HepG2 (cell line): ENCODE measurements around the gene SSTR5. TPM values are rescaled to one million over a fixed set of nuclear protein-coding genes. Genes with fewer than 3 reads are reported as not detected.
A peak's percentile ranks its signal among the peaks of the same experiment; 100 is the strongest.

ENCODE experiments used
- AHDC1 ChIP-seq: sonication (generic); formaldehyde crosslinking; IDR thresholded peaks from 2 replicates; pipeline ENCODE4 v1.5.1; 2020; ENCODE audit warnings: mild to moderate bottlenecking, missing genetic modification reagents, borderline replicate concordance
- BHLHE40 ChIP-seq: IDR thresholded peaks from 2 replicates; pipeline ENCODE4 v1.6.1; 2011; ENCODE audit warnings: low read length, improper control_type of control experiment
- CBX2 ChIP-seq, 2 experiments: fragments of 200-600 bp in 1 of 2; sonication (generic); formaldehyde crosslinking in 1 of 2; IDR thresholded peaks; 2 replicates each; pipeline versions ENCODE4 v1.7.0 to v1.8.1; 2018 to 2022; ENCODE audit warnings: low read depth in 2 of 2, low read length in 1 of 2, mild to moderate bottlenecking in 1 of 2, missing genetic modification reagents in 1 of 2
- HIVEP1 ChIP-seq: sonication (generic); formaldehyde crosslinking; IDR thresholded peaks from 2 replicates; pipeline ENCODE4 v1.4.0; 2020; ENCODE audit warnings: mild to moderate bottlenecking, missing genetic modification reagents
- POGZ ChIP-seq: sonication (generic); formaldehyde crosslinking; IDR thresholded peaks from 2 replicates; pipeline ENCODE4 v1.4.0; 2020; ENCODE audit warnings: mild to moderate bottlenecking, missing genetic modification reagents
- PRPF4 ChIP-seq: fragments of 200-400 bp; formaldehyde crosslinking; IDR thresholded peaks from 2 replicates; pipeline ENCODE4 v1.6.1; 2016; ENCODE audit warnings: low read length, low read depth; ENCODE audit not compliant: poor library complexity, severe bottlenecking
- SMAD3 ChIP-seq: sonication (generic); formaldehyde crosslinking; IDR thresholded peaks from 2 replicates; pipeline ENCODE4 v1.4.0; 2020; ENCODE audit warnings: missing genetic modification reagents
- SMYD3 ChIP-seq: sonication (generic); formaldehyde crosslinking; IDR thresholded peaks from 2 replicates; pipeline ENCODE4 v1.8.1; 2023; ENCODE audit warnings: mild to moderate bottlenecking, missing genetic modification reagents
- SNAPC2 ChIP-seq: sonication (generic); formaldehyde crosslinking; IDR thresholded peaks from 2 replicates; pipeline ENCODE4 v1.8.1; 2022; ENCODE audit warnings: mild to moderate bottlenecking, missing genetic modification reagents
- SRSF4 ChIP-seq: fragments of 200-400 bp; formaldehyde crosslinking; IDR thresholded peaks from one replicate; pipeline ENCODE4 v1.6.1; 2018; ENCODE audit warnings: mild to moderate bottlenecking, low read depth, low read length, moderate library complexity; ENCODE audit not compliant: poor library complexity, severe bottlenecking
- THAP11 ChIP-seq: IDR thresholded peaks from 2 replicates; pipeline ENCODE4 v1.6.1; 2016; ENCODE audit warnings: missing biosample characterization, missing genetic modification reagents
- TIGD3 ChIP-seq: sonication (generic); formaldehyde crosslinking; IDR thresholded peaks from 2 replicates; pipeline ENCODE4 v1.5.1; 2020; ENCODE audit warnings: mild to moderate bottlenecking, missing genetic modification reagents, borderline replicate concordance
- ZNF121 ChIP-seq: sonication (generic); formaldehyde crosslinking; IDR thresholded peaks from 2 replicates; pipeline ENCODE4 v1.5.0; 2020; ENCODE audit warnings: mild to moderate bottlenecking, missing genetic modification reagents
- ZNF362 ChIP-seq: sonication (generic); formaldehyde crosslinking; IDR thresholded peaks from 2 replicates; pipeline ENCODE4 v1.4.0; 2020; ENCODE audit warnings: missing genetic modification reagents, mild to moderate bottlenecking, borderline replicate concordance
- ZNF749 ChIP-seq: sonication (generic); formaldehyde crosslinking; IDR thresholded peaks from 2 replicates; pipeline ENCODE4 v1.8.0; 2022; ENCODE audit warnings: mild to moderate bottlenecking, missing genetic modification reagents, moderate library complexity, borderline replicate concordance
- polyA plus RNA-seq, 8 experiments: library from polyadenylated mRNA; depleted of rRNA in 3 of 8; stranded (reverse) in 7 of 8; unstranded in 1 of 8; fragments of >200 nt; fragmentation: Illumina TruSeq in 4 of 8; extraction: Trizol in 4 of 8; gene quantifications; 2 replicates each; pipeline versions ENCODE4 v1.2.1 to v1.2.3, GENCODE V29; 2011 to 2016; ENCODE audit warnings: low read depth in 4 of 8, missing spikeins in 1 of 8, mixed read lengths in 1 of 8; ENCODE audit not compliant: insufficient read depth in 1 of 8
- total RNA-seq, 5 experiments: library from RNA; depleted of rRNA; stranded (reverse); fragments of >200 nt; fragmentation: Illumina TruSeq; extraction: Trizol; gene quantifications; 2 replicates each; pipeline ENCODE4 v1.2.3, GENCODE V29; 2016; ENCODE audit warnings: low read depth in 1 of 5
- TF ChIP-seq, protein P1 (sequence below): sonication (generic); formaldehyde crosslinking; IDR thresholded peaks from 2 replicates; pipeline ENCODE4 v1.4.0; 2020; ENCODE audit warnings: missing genetic modification reagents
- TF ChIP-seq, protein P2 (sequence below): sonication (generic); formaldehyde crosslinking; IDR thresholded peaks from 2 replicates; pipeline ENCODE4 v1.4.0; 2020; ENCODE audit warnings: missing genetic modification reagents, low read depth, mild to moderate bottlenecking, borderline replicate concordance

The SSTR5 gene
- total and polyA plus RNA-seq, 2 of the 13 experiments (the other 11 are each of a cell fraction or from before 2014, with no cell fraction given) = 0.20 to 0.49 TPM

- TF ChIP-seq, protein P1, sequence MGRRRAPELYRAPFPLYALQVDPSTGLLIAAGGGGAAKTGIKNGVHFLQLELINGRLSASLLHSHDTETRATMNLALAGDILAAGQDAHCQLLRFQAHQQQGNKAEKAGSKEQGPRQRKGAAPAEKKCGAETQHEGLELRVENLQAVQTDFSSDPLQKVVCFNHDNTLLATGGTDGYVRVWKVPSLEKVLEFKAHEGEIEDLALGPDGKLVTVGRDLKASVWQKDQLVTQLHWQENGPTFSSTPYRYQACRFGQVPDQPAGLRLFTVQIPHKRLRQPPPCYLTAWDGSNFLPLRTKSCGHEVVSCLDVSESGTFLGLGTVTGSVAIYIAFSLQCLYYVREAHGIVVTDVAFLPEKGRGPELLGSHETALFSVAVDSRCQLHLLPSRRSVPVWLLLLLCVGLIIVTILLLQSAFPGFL (CRISPR knock-in tag) = no peak
- TF ChIP-seq SNAPC2 (CRISPR knock-in tag) = no peak
- TF ChIP-seq AHDC1 (CRISPR knock-in tag) = no peak
- TF ChIP-seq ZNF362 (CRISPR knock-in tag) = no peak
- peak; percentile 11 for TF ChIP-seq ZNF121
- no peak for TF ChIP-seq CBX2 (IDR thresholded peaks at IDR 0.05; ENCODE audit: low read depth, low read length)
- no peak for TF ChIP-seq CBX2 (CRISPR knock-in tag; IDR thresholded peaks at IDR 0.05; ENCODE audit: low read depth)
- peak; percentile 58; the same call in 1 of the 2 replicates for TF ChIP-seq THAP11
- TF ChIP-seq SMYD3 = no peak
- TF ChIP-seq PRPF4 = peak; percentile 96
- no peak for TF ChIP-seq HIVEP1 (CRISPR knock-in tag)
- no peak for TF ChIP-seq SMAD3 (CRISPR knock-in tag)
- no peak for TF ChIP-seq SRSF4
- TF ChIP-seq, protein P2, sequence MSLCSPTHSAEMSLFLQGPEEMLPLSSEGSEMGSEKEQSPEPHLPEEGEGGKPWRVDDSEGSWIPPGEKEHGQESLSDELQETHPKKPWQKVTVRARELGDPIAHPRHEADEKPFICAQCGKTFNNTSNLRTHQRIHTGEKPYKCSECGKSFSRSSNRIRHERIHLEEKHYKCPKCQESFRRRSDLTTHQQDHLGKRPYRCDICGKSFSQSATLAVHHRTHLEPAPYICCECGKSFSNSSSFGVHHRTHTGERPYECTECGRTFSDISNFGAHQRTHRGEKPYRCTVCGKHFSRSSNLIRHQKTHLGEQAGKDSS (CRISPR knock-in tag) = no peak
- no peak for TF ChIP-seq TIGD3 (CRISPR knock-in tag)
- no peak for TF ChIP-seq POGZ (CRISPR knock-in tag)
- TF ChIP-seq ZNF749 (CRISPR knock-in tag) = peak; percentile 54; the same call in 1 of the 2 replicates
- TF ChIP-seq BHLHE40 = no peak
Observed at GRCh38 chr16:1090620-1091587, 18.4 kb downstream of the SSTR5 start (continued).
